GM21515 (cell line): ENCODE data around the gene ART3.
A peak's percentile ranks its signal among the peaks of the same experiment; 100 is the strongest.
"Not testable (repeated sequence)": the region's sequence is repeated elsewhere in the genome, so short reads cannot be mapped to it uniquely, and the experiment has no call there.

Source experiments
- ATAC-seq: cut with Tn5 transposase; IDR thresholded peaks from one replicate; pipeline ENCODE4 v1.9.1; 2021; ENCODE audit not compliant: unreplicated experiment

Gene ART3

GRCh38 chr4:76074468-76074867 is at the start of gene ART3:
Gene ART3, plus strand, starts transcription at chr4:76074709. Its CDS starts 1,181 bp downstream, at chr4:76075890.
- ATAC-seq: no peak

- ATAC-seq: no peak
Measured at GRCh38 chr4:76028350-76028765, 46.2 kb upstream of the ART3 start.

- no peak for ATAC-seq
Measured at GRCh38 chr4:76029300-76029699, 45.2 kb upstream of the ART3 start.

GRCh38 chr4:76035141-76035540 is 39.4 kb upstream of the ART3 start:
- no peak for ATAC-seq

- ATAC-seq: no peak
Measured at GRCh38 chr4:76035799-76036380, 38.6 kb upstream of the ART3 start, which contains the start of gene CXCL11. Gene CXCL11, minus strand, starts transcription at chr4:76036070. Its CDS starts 83 bp downstream, at chr4:76035987.

GRCh38 chr4:76036855-76037254 is 37.7 kb upstream of the ART3 start:
- no peak for ATAC-seq

GRCh38 chr4:76042241-76042998 is 32.1 kb upstream of the ART3 start:
- ATAC-seq: not testable (repeated sequence)

- ATAC-seq: not testable (repeated sequence)
Measured at GRCh38 chr4:76043306-76043705, 31.2 kb upstream of the ART3 start.

GRCh38 chr4:76044686-76045085 is 29.8 kb upstream of the ART3 start:
- not testable (repeated sequence) for ATAC-seq

GRCh38 chr4:76049860-76050416 is 24.6 kb upstream of the ART3 start:
- ATAC-seq: not testable (repeated sequence)

GRCh38 chr4:76050560-76051050 is 23.9 kb upstream of the ART3 start:
- ATAC-seq: not testable (repeated sequence)

- ATAC-seq: no peak
Measured at GRCh38 chr4:76053730-76054129, 20.8 kb upstream of the ART3 start.

- ATAC-seq: peak; percentile 98
Measured at GRCh38 chr4:76055016-76055415, 19.5 kb upstream of the ART3 start.

- ATAC-seq: no peak
Measured at GRCh38 chr4:76055421-76055820, 19.1 kb upstream of the ART3 start.

- ATAC-seq: peak; percentile 39
Measured at GRCh38 chr4:76058302-76058701, 16.2 kb upstream of the ART3 start.

GRCh38 chr4:76058888-76059426 is 15.6 kb upstream of the ART3 start:
- no peak for ATAC-seq

- ATAC-seq: no peak
Measured at GRCh38 chr4:76059750-76060149, 14.8 kb upstream of the ART3 start.

GRCh38 chr4:76060506-76060905 is 14.0 kb upstream of the ART3 start:
- no peak for ATAC-seq

- no peak for ATAC-seq
Measured at GRCh38 chr4:76061421-76061820, 13.1 kb upstream of the ART3 start.

- peak; percentile 45 for ATAC-seq
Measured at GRCh38 chr4:76061982-76062381, 12.5 kb upstream of the ART3 start.

GRCh38 chr4:76066546-76066945 is 8.0 kb upstream of the ART3 start:
- no peak for ATAC-seq
